ENCODE results near the gene SGPP2. TPM values are rescaled to one million over a fixed set of nuclear protein-coding genes. Genes with fewer than 3 reads are reported as not detected.

SGPP2 gene
- total RNA-seq, 1 donor from 2014 or later = 22.4 TPM

GRCh38 chr2:222447131-222447530 is 22.8 kb downstream of the SGPP2 start:
- peaks cover 16% of the 10 kb centered on the region for H3K27me3 Mint-ChIP-seq
- H3K9me3 Mint-ChIP-seq = peaks cover 4% of the 10 kb centered on the region

GRCh38 chr2:222448748-222449181 is 24.4 kb downstream of the SGPP2 start:
- H3K27me3 Mint-ChIP-seq = peaks cover 11% of the 10 kb centered on the region
- H3K4me1 Mint-ChIP-seq (ENCODE audit: unreplicated experiment) = peaks cover 18% of the 10 kb centered on the region

More at GRCh38 chr2:222447131-222447530, 22.8 kb downstream of the SGPP2 start:
- peaks cover 22% of the 10 kb centered on the region for H3K4me1 Mint-ChIP-seq (ENCODE audit: unreplicated experiment)
- TF ChIP-seq CTCF (conservative IDR thresholded peaks at IDR 0.05) = no peak
- H3K27ac Mint-ChIP-seq = no peak overlapping the region
- H3K36me3 Mint-ChIP-seq = no peaks in the 10 kb centered on the region
- H3K4me3 Mint-ChIP-seq = no peak overlapping the region
- DNase-seq (ENCODE audit: extremely low spot score, unreplicated experiment) = no peak

GRCh38 chr2:222450021-222450420 is 25.7 kb downstream of the SGPP2 start:
- no peak for TF ChIP-seq CTCF (conservative IDR thresholded peaks at IDR 0.05)
- Mint-ChIP-seq H3K36me3 (peaks cover under 1% of the 10 kb centered on the region), H3K4me1 (ENCODE audit: unreplicated experiment) (peaks cover 18% of the 10 kb centered on the region), H3K27me3 (peaks cover 11% of the 10 kb centered on the region), H3K27ac (no peak overlapping the region), H3K9me3 (no peaks in the 10 kb centered on the region), H3K4me3 (no peak overlapping the region)
- DNase-seq (ENCODE audit: extremely low spot score, unreplicated experiment) = no peak

More at GRCh38 chr2:222448748-222449181, 24.4 kb downstream of the SGPP2 start:
- Mint-ChIP-seq H3K4me3 (no peak overlapping the region), H3K9me3 (no peaks in the 10 kb centered on the region), H3K36me3 (no peaks in the 10 kb centered on the region), H3K27ac (no peak overlapping the region)
- TF ChIP-seq CTCF (conservative IDR thresholded peaks at IDR 0.05) = no peak
- DNase-seq (ENCODE audit: extremely low spot score, unreplicated experiment) = no peak

GRCh38 chr2:222451224-222451674 is 26.9 kb downstream of the SGPP2 start:
- Mint-ChIP-seq H3K9me3 (no peaks in the 10 kb centered on the region), H3K27me3 (peaks cover 9% of the 10 kb centered on the region), H3K4me1 (ENCODE audit: unreplicated experiment) (peaks cover 18% of the 10 kb centered on the region), H3K4me3 (no peak overlapping the region), H3K36me3 (peaks cover 3% of the 10 kb centered on the region), H3K27ac (no peak overlapping the region)
- no peak for DNase-seq (ENCODE audit: extremely low spot score, unreplicated experiment)
- TF ChIP-seq CTCF (conservative IDR thresholded peaks at IDR 0.05) = no peak

GRCh38 chr2:222452422-222452950 is 28.1 kb downstream of the SGPP2 start:
- Mint-ChIP-seq H3K27me3 (peaks cover 9% of the 10 kb centered on the region), H3K9me3 (no peaks in the 10 kb centered on the region), H3K36me3 (peaks cover 3% of the 10 kb centered on the region), H3K27ac (no peak overlapping the region), H3K4me3 (no peak overlapping the region), H3K4me1 (ENCODE audit: unreplicated experiment) (peaks cover 18% of the 10 kb centered on the region)
- no peak for DNase-seq (ENCODE audit: extremely low spot score, unreplicated experiment)
- no peak for TF ChIP-seq CTCF (conservative IDR thresholded peaks at IDR 0.05)

Data from type B pancreatic cell (in vitro differentiated cells).